ENCODE measurements around the gene DMBT1. TPM values are rescaled to one million over a fixed set of nuclear protein-coding genes. Genes with fewer than 3 reads are reported as not detected.

Gene DMBT1
- total and polyA plus RNA-seq, 2 of the 4 experiments (the other 2 are of a cell fraction), result under 0.01 TPM; not detected in 1

DNA sequence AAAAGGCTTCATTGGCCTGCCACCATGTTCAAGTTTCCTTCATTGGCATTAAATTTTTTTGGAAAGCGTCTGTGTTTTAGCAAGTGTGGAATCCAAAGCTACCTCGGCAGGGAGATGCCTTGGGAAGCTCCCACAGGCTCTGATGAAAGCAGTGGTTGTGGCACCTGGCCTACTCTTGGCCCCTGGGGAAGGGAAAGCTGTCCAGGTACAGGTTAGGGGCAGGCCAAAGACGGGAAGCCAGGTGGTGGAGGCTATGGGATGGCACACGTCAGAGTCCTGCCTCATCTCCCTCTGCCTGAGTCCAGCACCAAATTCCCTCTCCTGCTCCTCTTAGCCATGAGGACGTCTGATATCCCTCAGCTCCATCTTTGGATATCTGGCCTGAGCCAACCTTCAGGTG, 89.3 kb downstream of the DMBT1 start:
- WGBS, 2 experiments (ENCODE audit: extremely low coverage in 2 of 2, insufficient read length in 1 of 2), result 38% methylated on average over 3 of the region's 5 CpGs; no CpG with 5 or more reads in 1 of the 2 experiments
- Histone ChIP-seq H3K9me1 (ENCODE audit: insufficient read depth, low read length) (no peaks in the 10 kb centered on the region), H3K27ac (ENCODE audit: insufficient read depth, low read length) (no peak overlapping the region), H4K8ac (ENCODE audit: low read depth in 2 of 2, low read length in 2 of 2) (no peak overlapping the region), H3K14ac (replicated peaks; ENCODE audit: low read depth, low read length) (no peak overlapping the region), H3K4ac (ENCODE audit: low read depth, low read length) (no peak overlapping the region), H2AK5ac (ENCODE audit: low read depth, low read length) (no peak overlapping the region), H3K4me1 (ENCODE audit: control insufficient read depth, insufficient read depth, low read length) (no peaks in the 10 kb centered on the region), H3K56ac (ENCODE audit: extremely low read depth, insufficient read depth, low read length) (no peak overlapping the region), H2BK20ac (ENCODE audit: low read depth, low read length) (no peak overlapping the region), H3K9ac (ENCODE audit: low read depth, low read length) (no peak overlapping the region), H3K4me3 (ENCODE audit: insufficient read depth, low read depth, low read length) (no peak overlapping the region), H3K18ac (ENCODE audit: low read depth, low read length) (no peak overlapping the region), H2AFZ (replicated peaks; ENCODE audit: low read length, poor library complexity) (no peak overlapping the region), H4K5ac (ENCODE audit: low read depth, low read length) (no peak overlapping the region), H2BK15ac (ENCODE audit: low read depth, low read length) (no peak overlapping the region), H3K23ac (ENCODE audit: low read depth, low read length) (no peak overlapping the region), H4K20me1 (ENCODE audit: insufficient read depth, low read length) (no peaks in the 10 kb centered on the region), H2BK120ac (ENCODE audit: low read depth, low read length) (no peak overlapping the region), H2BK5ac (ENCODE audit: low read depth, low read length, poor library complexity, severe bottlenecking) (no peak overlapping the region), H3K79me1 (ENCODE audit: low read depth in 1 of 2, low read length in 2 of 2) (no peaks in the 10 kb centered on the region), H3K4me2 (ENCODE audit: low read depth, low read length) (no peak overlapping the region), H3K27me3 (ENCODE audit: control insufficient read depth, insufficient read depth, low read length) (no peaks in the 10 kb centered on the region), H4K91ac (ENCODE audit: insufficient read depth, low read depth, low read length) (no peak overlapping the region), H3K36me3 (ENCODE audit: control insufficient read depth, insufficient read depth, low read length) (no peaks in the 10 kb centered on the region), H2AK9ac (replicated peaks; ENCODE audit: low read depth, low read length, poor library complexity) (no peak overlapping the region), H3K9me3 (ENCODE audit: control insufficient read depth, insufficient read depth, low read length) (no peaks in the 10 kb centered on the region)
- dilution Hi-C loops (cut with HindIII; ENCODE audit: low sequenced_read_pairs, unreplicated experiment), result no loop called here
- BruUV-seq (replicated peaks), result no TSS peak
- intact Hi-C loops (cut with micrococcal nuclease), result loop anchor here (2.0 to 10.0 kb wide), 2 partner anchors 53 to 335 kb away; partner anchors contain the start of gene PSTK
- CTCF ChIA-PET, result interaction anchor here (0.6 kb wide), 1 partner anchor 34 kb away, joined by 3 read pairs; no protein-coding TSS in a partner anchor
- TF ChIP-seq MAZ (IDR thresholded peaks at IDR 0.05; ENCODE audit: borderline replicate concordance, low read depth, low read length), result no peak
- TF ChIP-seq CEBPB (IDR thresholded peaks at IDR 0.05; ENCODE audit: low read depth, low read length), result no peak
- no peak for TF ChIP-seq FOS (IDR thresholded peaks at IDR 0.05; ENCODE audit: low read depth, low read length)
- no peak for TF ChIP-seq CTCF (conservative IDR thresholded peaks at IDR 0.05; ENCODE audit: low read depth, low read length)
- no peak for TF ChIP-seq USF2 (IDR thresholded peaks at IDR 0.05; ENCODE audit: low read depth, low read length)
- no peak for TF ChIP-seq CHD1 (IDR thresholded peaks at IDR 0.05; ENCODE audit: low read depth, low read length)
- TF ChIP-seq ELK1 (IDR thresholded peaks at IDR 0.05; ENCODE audit: borderline replicate concordance, low read depth, low read length), result no peak
- no peak for TF ChIP-seq BHLHE40 (IDR thresholded peaks at IDR 0.05; ENCODE audit: low read depth, low read length)
- no peak for TF ChIP-seq RFX5 (IDR thresholded peaks at IDR 0.05; ENCODE audit: low read depth, low read length)
- no peak for TF ChIP-seq MAFK (IDR thresholded peaks at IDR 0.05; ENCODE audit: low read depth, low read length)
- TF ChIP-seq SMC3 (IDR thresholded peaks at IDR 0.05; ENCODE audit: low read depth, low read length), result no peak
- no peak for TF ChIP-seq RAD21 (IDR thresholded peaks at IDR 0.05; ENCODE audit: low read length)
- no peak for TF ChIP-seq POLR2A (IDR thresholded peaks at IDR 0.05; ENCODE audit: low read depth, low read length)
- no peak for TF ChIP-seq RCOR1 (IDR thresholded peaks at IDR 0.05; ENCODE audit: insufficient replicate concordance, low read length)
- no peak for TF ChIP-seq MXI1 (IDR thresholded peaks at IDR 0.05; ENCODE audit: borderline replicate concordance, low read depth, low read length)
- TF ChIP-seq NFE2L2 (IDR thresholded peaks at IDR 0.05; ENCODE audit: low read depth, low read length), result no peak
- no peak for DNase-seq
- POLR2A ChIA-PET (ENCODE audit: unreplicated experiment), result no interaction called here
- in situ Hi-C loops (cut with MboI; ENCODE audit: low sequenced_read_pairs), result loop anchor here (25.0 kb wide), 1 partner anchor 912 kb away; no protein-coding TSS in a partner anchor
- ATAC-seq (ENCODE audit: low read depth), result no peak

Measured in IMR-90 (cell line).